Colonic mucosa (tissue), 4 donors: Measurements from ENCODE around the gene SLC5A11. TPM values are rescaled to one million over a fixed set of nuclear protein-coding genes. Genes with fewer than 3 reads are reported as not detected.

Experiments used
- DNase-seq: peaks from one replicate; pipeline ENCODE4 v3.0.0-alpha.2; 2020
- H3K27ac ChIP-seq: fragments of 200-600 bp; one replicate; pipeline ENCODE4 v1.8.0; 2021
- H3K27me3 ChIP-seq: fragments of 200-600 bp; one replicate; pipeline ENCODE4 v1.8.0; 2021
- H3K36me3 ChIP-seq: fragments of 200-600 bp; one replicate; pipeline ENCODE4 v1.8.0; 2021
- H3K4me1 ChIP-seq: fragments of 200-600 bp; one replicate; pipeline ENCODE4 v1.8.0; 2021; ENCODE audit warnings: mild to moderate bottlenecking
- H3K4me3 ChIP-seq: fragments of 200-600 bp; one replicate; pipeline ENCODE4 v1.8.0; 2021
- H3K9ac ChIP-seq, 2 donors: one replicate each; pipeline ENCODE4 v1.7.0; 2013; ENCODE audit warnings: control low read depth in 2 of 2, low read depth in 2 of 2, low read length in 2 of 2
- H3K9me3 ChIP-seq: fragments of 200-600 bp; one replicate; pipeline ENCODE4 v1.8.0; 2021
- CTCF ChIP-seq: fragments of 200-600 bp; IDR thresholded peaks from one replicate; pipeline ENCODE4 v1.8.0; 2022; ENCODE audit warnings: antibody characterized with exemption, mild to moderate bottlenecking
- intact Hi-C: fragments of 100-400 bp; cut with DNase I; formaldehyde crosslinking; loops from one replicate; pipeline ENCODE4 v1.14.1; 2022
- total RNA-seq, 2 donors: library from RNA; stranded (reverse); fragmentation: NEBNext Ultra II Directional in 1 of 2; extraction: Animal tissue kit (Norgen Biotek cat#: 25700) in 1 of 2; gene quantifications; one replicate each; pipeline ENCODE4 v1.2.1, GENCODE V29; 2021
- donor health status: healthy.
- donor health status: DM: no; HTN: no; CAD: no.
- donor health status: DM: no; HTN: no; CAD: no.

Gene SLC5A11
- total RNA-seq, 2 donors from 2014 or later = 0.79 to 2.6 TPM

GRCh38 chr16:24826817-24827566 lies 18.8 kb upstream of the SLC5A11 start:
- H3K9ac ChIP-seq = no peak overlapping the region
- intact Hi-C loops = no loop called here
- no peak overlapping the region for H3K27ac ChIP-seq
- H3K4me3 ChIP-seq = no peak overlapping the region
- no peaks in the 10 kb centered on the region for H3K27me3 ChIP-seq
- no peak for TF ChIP-seq CTCF
- no peak for DNase-seq
- no peaks in the 10 kb centered on the region for H3K9me3 ChIP-seq
- no peaks in the 10 kb centered on the region for H3K4me1 ChIP-seq
- peaks cover 7% of the 10 kb centered on the region for H3K36me3 ChIP-seq

GRCh38 chr16:24829153-24829552 lies 16.6 kb upstream of the SLC5A11 start:
- Histone ChIP-seq H3K9ac (no peak overlapping the region), H3K9me3 (no peaks in the 10 kb centered on the region), H3K27ac (no peak overlapping the region), H3K36me3 (no peaks in the 10 kb centered on the region), H3K4me3 (no peak overlapping the region), H3K4me1 (peaks cover under 1% of the 10 kb centered on the region), H3K27me3 (no peaks in the 10 kb centered on the region)
- DNase-seq = no peak
- intact Hi-C loops = no loop called here
- TF ChIP-seq CTCF = no peak

- Histone ChIP-seq H3K9ac (no peak overlapping the region), H3K27me3 (no peaks in the 10 kb centered on the region), H3K36me3 (no peaks in the 10 kb centered on the region), H3K4me3 (no peak overlapping the region), H3K4me1 (peaks cover 6% of the 10 kb centered on the region), H3K9me3 (no peaks in the 10 kb centered on the region), H3K27ac (no peak overlapping the region)
- DNase-seq = no peak
- intact Hi-C loops = loop anchor here (10.0 kb wide), 1 partner anchor 201 kb away; no protein-coding TSS in a partner anchor
- TF ChIP-seq CTCF = no peak
These were observed 12.4 kb upstream of the SLC5A11 start for GRCh38 chr16:24833352-24833751.

GRCh38 chr16:24834459-24835335 lies 11.1 kb upstream of the SLC5A11 start:
- intact Hi-C loops = loop anchor here (10.0 kb wide), 1 partner anchor 200 kb away; no protein-coding TSS in a partner anchor
- no peaks in the 10 kb centered on the region for H3K9me3 ChIP-seq
- no peaks in the 10 kb centered on the region for H3K27me3 ChIP-seq
- TF ChIP-seq CTCF = peak; percentile 47
- H3K4me3 ChIP-seq = no peak overlapping the region
- no peak overlapping the region for H3K9ac ChIP-seq
- H3K36me3 ChIP-seq = no peaks in the 10 kb centered on the region
- peaks cover 8% of the 10 kb centered on the region for H3K4me1 ChIP-seq
- peak; percentile 82 for DNase-seq
- H3K27ac ChIP-seq = no peak overlapping the region

- Histone ChIP-seq H3K9ac (no peak overlapping the region), H3K9me3 (no peaks in the 10 kb centered on the region), H3K36me3 (no peaks in the 10 kb centered on the region), H3K4me1 (peaks cover 8% of the 10 kb centered on the region), H3K27ac (no peak overlapping the region), H3K27me3 (no peaks in the 10 kb centered on the region), H3K4me3 (no peak overlapping the region)
- no peak for TF ChIP-seq CTCF
- intact Hi-C loops = loop anchor here (10.0 kb wide), 1 partner anchor 198 kb away; no protein-coding TSS in a partner anchor
- DNase-seq = no peak
These were observed 8.9 kb upstream of the SLC5A11 start for GRCh38 chr16:24836836-24837235.
